Esophagus (tissue), 2 donors: ENCODE data around the gene RCC1. TPM values are rescaled to one million over a fixed set of nuclear protein-coding genes. Genes with fewer than 3 reads are reported as not detected.
"Not testable (repeated sequence)": the region's sequence is repeated elsewhere in the genome, so short reads cannot be mapped to it uniquely, and the experiment has no call there.

Experiments used
- H3K27ac ChIP-seq, 2 donors: one replicate each; pipeline ENCODE4 v1.5.1; 2013; ENCODE audit warnings: low read depth in 2 of 2, mild to moderate bottlenecking in 2 of 2, inconsistent platforms in 1 of 2, low read length in 1 of 2, moderate library complexity in 1 of 2
- H3K27me3 ChIP-seq, 2 donors: one replicate each; pipeline ENCODE4 v1.6.1; 2013; ENCODE audit warnings: low read length in 2 of 2, control low read depth in 1 of 2, mild to moderate bottlenecking in 1 of 2; ENCODE audit not compliant: insufficient read depth in 2 of 2, control insufficient read depth in 1 of 2
- H3K36me3 ChIP-seq, 2 donors: one replicate each; pipeline ENCODE4 v1.6.1; 2013; ENCODE audit warnings: low read length in 1 of 2; ENCODE audit not compliant: control insufficient read depth in 2 of 2, insufficient read depth in 2 of 2
- H3K4me1 ChIP-seq, 2 donors: one replicate each; pipeline ENCODE4 v1.6.1; 2013; ENCODE audit warnings: low read length in 1 of 2; ENCODE audit not compliant: control insufficient read depth in 2 of 2, insufficient read depth in 2 of 2
- H3K4me3 ChIP-seq, 2 donors: one replicate each; pipeline ENCODE4 v1.5.1; 2013; ENCODE audit warnings: low read length in 2 of 2, mild to moderate bottlenecking in 2 of 2, low read depth in 1 of 2, moderate library complexity in 1 of 2
- H3K9me3 ChIP-seq, 2 donors: one replicate each; pipeline ENCODE4 v1.6.1; 2013; ENCODE audit warnings: mild to moderate bottlenecking in 2 of 2, low read depth in 1 of 2, low read length in 1 of 2, moderate library complexity in 1 of 2; ENCODE audit not compliant: control insufficient read depth in 2 of 2, insufficient read depth in 1 of 2
- WGBS, 2 donors: extraction: QIAGEN DNeasy Blood & Tissue Kit; methylation state at CpG; one replicate each; pipeline ENCODE4 v1.1.7; 2013; 5-methylcytosine and 5-hydroxymethylcytosine counted together
- polyA plus RNA-seq, 2 donors: library from polyadenylated mRNA; stranded (reverse); fragments of 200-250 nt; gene quantifications; one replicate each; pipeline ENCODE4 v1.2.3, GENCODE V29; 2013
- donor health status: healthy with polysubstance abuse.
- donor health status: Bipolar disorder and iron deficiency.

The RCC1 gene, protein sequence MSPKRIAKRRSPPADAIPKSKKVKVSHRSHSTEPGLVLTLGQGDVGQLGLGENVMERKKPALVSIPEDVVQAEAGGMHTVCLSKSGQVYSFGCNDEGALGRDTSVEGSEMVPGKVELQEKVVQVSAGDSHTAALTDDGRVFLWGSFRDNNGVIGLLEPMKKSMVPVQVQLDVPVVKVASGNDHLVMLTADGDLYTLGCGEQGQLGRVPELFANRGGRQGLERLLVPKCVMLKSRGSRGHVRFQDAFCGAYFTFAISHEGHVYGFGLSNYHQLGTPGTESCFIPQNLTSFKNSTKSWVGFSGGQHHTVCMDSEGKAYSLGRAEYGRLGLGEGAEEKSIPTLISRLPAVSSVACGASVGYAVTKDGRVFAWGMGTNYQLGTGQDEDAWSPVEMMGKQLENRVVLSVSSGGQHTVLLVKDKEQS
- polyA plus RNA-seq: 10 to 100 TPM; 32.5 to 46.4 TPM

DNA sequence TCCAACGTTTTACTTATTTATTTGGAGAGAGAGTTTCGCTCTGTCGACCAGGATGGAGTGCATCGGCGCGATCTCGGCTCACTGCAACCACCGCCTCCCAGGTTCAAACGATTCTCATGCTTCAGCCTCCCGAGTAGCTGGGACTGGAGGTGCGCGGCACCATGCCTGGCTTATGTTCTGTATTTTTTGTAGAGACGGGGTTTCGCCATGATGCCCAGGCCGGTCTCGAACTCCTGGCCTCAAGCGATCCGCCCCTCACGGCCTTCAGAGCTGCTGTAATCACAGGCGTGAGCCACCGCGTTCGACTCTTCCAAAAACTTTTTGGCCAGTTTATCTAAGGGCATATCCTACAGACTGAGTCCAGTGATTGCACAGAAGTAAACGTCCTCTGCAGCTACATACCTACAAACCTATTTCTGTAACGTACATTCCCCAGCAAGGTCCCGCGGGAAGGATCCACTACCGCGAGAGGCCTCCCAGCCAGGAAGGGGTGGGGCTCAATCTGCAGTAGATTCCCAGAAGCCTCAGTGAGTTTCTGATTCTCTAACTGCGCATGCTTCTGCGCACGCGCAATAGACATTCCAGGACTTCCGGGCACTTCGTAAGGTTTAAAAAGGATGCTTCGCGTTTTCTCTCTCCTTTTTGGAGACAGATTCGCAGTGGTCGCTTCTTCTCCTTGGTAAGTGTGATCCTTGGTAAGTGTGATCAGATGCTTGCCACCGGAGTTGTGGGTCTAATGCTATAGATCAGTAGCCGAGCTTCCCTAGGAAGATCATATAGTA, at the start of gene RCC1:
TSS of gene RCC1 (plus strand) at position 638 of the 782 bp plus-strand sequence. CDS start 23,824 bp downstream, outside the sequence.
- 2% methylated on average over 41 of the region's 41 CpGs for WGBS, 2 donors
- peak within 1 kb of the TSS; percentile 86 to 89 for H3K27ac ChIP-seq
- no peaks in the 10 kb centered on the region for H3K9me3 ChIP-seq
- H3K4me3 ChIP-seq: peak within 1 kb of the TSS; percentile 78 to 96
- H3K36me3 ChIP-seq: peaks cover 8 to 14% of the 10 kb centered on the region in 2 donors
- H3K4me1 ChIP-seq: peaks cover 0 to 5% of the 10 kb centered on the region in 2 donors
- no peaks in the 10 kb centered on the region for H3K27me3 ChIP-seq

DNA sequence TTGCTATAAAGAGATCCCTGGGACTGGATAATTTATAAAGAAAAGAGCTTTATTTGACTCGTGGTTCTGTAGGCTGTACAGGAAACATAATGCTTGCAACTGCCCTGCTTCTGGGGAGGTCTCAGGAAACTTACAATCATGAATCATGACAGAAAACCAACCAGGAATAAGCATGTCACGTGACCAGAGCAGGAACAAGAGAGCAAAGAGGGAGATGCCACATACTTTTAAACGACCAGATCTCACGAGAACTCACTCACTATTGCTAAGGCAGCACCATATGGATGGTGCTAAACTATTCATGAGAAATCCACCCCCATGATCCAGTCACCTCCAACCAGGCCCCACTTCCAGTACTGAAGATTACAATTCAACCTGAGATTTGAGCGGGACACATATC, 49.8 kb upstream of the RCC1 start:
- Histone ChIP-seq H3K4me3 (no peak overlapping the region), H3K27ac (no peak overlapping the region), H3K27me3 (no peaks in the 10 kb centered on the region), H3K36me3 (peaks cover 0 to 4% of the 10 kb centered on the region in 2 donors), H3K4me1 (no peaks in the 10 kb centered on the region), H3K9me3 (no peaks in the 10 kb centered on the region)
- 64 to 69% methylated on average over 5 of the region's 5 CpGs for WGBS, 2 donors

GRCh38 chr1:28457678-28458077, 48.2 kb upstream of the RCC1 start:
- H3K27me3 ChIP-seq: no peaks in the 10 kb centered on the region
- no peak overlapping the region for H3K4me3 ChIP-seq
- H3K9me3 ChIP-seq: no peaks in the 10 kb centered on the region
- peaks cover 0 to 4% of the 10 kb centered on the region in 2 donors for H3K36me3 ChIP-seq
- H3K27ac ChIP-seq: peak overlapping the region in 1 of 2 donors; percentile 15
- WGBS, 2 donors: 85 to 90% methylated on average over 1 of the region's 1 CpG
- no peaks in the 10 kb centered on the region for H3K4me1 ChIP-seq

- H3K27me3 ChIP-seq: no peaks in the 10 kb centered on the region
- peak overlapping the region; percentile 16 to 51 for H3K27ac ChIP-seq
- 80 to 84% methylated on average over 7 of the region's 7 CpGs for WGBS, 2 donors
- H3K4me3 ChIP-seq: no peak overlapping the region
- no peaks in the 10 kb centered on the region for H3K4me1 ChIP-seq
- H3K9me3 ChIP-seq: no peaks in the 10 kb centered on the region
- H3K36me3 ChIP-seq: peaks cover 0 to 4% of the 10 kb centered on the region in 2 donors
These were observed 47.3 kb upstream of the RCC1 start for GRCh38 chr1:28458237-28459228.

- H3K4me3 ChIP-seq: no peak overlapping the region
- no peaks in the 10 kb centered on the region for H3K27me3 ChIP-seq
- WGBS, 2 donors: 84 to 93% methylated on average over 3 of the region's 3 CpGs
- no peaks in the 10 kb centered on the region for H3K4me1 ChIP-seq
- peaks cover 0 to 15% of the 10 kb centered on the region in 2 donors for H3K36me3 ChIP-seq
- no peaks in the 10 kb centered on the region for H3K9me3 ChIP-seq
- no peak overlapping the region for H3K27ac ChIP-seq
These were observed 39.5 kb upstream of the RCC1 start for GRCh38 chr1:28466226-28466778.

DNA sequence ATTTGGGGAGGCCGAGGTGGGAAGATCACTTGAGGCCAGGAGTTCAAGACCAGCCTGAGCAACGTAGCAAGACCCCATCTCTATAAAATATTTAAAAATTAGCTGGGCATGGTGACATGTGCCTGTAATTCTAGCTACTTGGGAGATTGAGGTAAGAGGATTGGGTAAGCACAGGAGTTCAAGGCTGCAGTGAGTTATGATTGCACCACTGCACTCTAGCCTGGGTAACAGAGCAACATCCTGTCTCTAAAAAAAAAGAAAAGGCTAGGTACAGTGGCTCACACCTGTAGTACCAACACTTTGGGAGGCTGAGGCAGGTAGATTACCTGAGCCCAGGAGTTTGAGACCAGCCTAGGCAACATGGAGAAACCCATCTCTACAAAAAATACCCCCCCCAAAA, 35.7 kb upstream of the RCC1 start:
- Histone ChIP-seq H3K9me3 (no peaks in the 10 kb centered on the region), H3K27ac (no peak overlapping the region), H3K4me3 (no peak overlapping the region), H3K27me3 (no peaks in the 10 kb centered on the region), H3K36me3 (peaks cover 0 to 16% of the 10 kb centered on the region in 2 donors), H3K4me1 (no peaks in the 10 kb centered on the region)
- 66 to 99% methylated on average over 2 of the region's 2 CpGs for WGBS, 2 donors

DNA sequence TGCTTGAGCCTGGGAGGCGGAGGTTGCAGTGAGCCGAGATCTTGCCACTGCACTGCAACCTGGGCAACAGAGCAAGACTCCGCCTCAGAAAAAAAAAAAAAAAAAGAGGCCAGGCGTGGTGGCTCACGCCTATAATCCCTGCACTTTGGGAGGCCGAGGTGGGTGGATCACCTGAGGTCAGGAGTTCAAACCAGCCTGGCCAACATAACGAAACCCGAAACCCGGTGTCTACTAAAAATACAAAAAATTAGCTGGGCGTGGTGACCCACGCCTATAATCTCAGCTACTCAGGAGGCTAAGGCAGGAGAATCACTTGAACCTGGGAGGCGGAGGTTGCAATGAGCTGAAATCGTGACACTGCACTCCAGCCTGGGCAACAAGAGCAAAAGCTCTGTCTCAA, 26.3 kb upstream of the RCC1 start:
- not testable (repeated sequence) for H3K27me3 ChIP-seq, H3K4me1 ChIP-seq, H3K4me3 ChIP-seq, H3K9me3 ChIP-seq, H3K27ac ChIP-seq
- 81 to 82% methylated on average over 13 of the region's 13 CpGs for WGBS, 2 donors
- peaks cover 10 to 14% of the 10 kb centered on the region in 2 donors for H3K36me3 ChIP-seq

GRCh38 chr1:28480308-28480707, 25.5 kb upstream of the RCC1 start:
- Histone ChIP-seq H3K9me3 (no peaks in the 10 kb centered on the region), H3K27me3 (no peaks in the 10 kb centered on the region), H3K36me3 (peaks cover 10 to 12% of the 10 kb centered on the region in 2 donors), H3K4me1 (no peaks in the 10 kb centered on the region), H3K27ac (no peak overlapping the region), H3K4me3 (no peak overlapping the region)
- WGBS, 2 donors: 81 to 91% methylated on average over 5 of the region's 5 CpGs

GRCh38 chr1:28482138-28482537, 23.7 kb upstream of the RCC1 start:
- H3K9me3 ChIP-seq: no peaks in the 10 kb centered on the region
- H3K36me3 ChIP-seq: peaks cover 10 to 14% of the 10 kb centered on the region in 2 donors
- no peaks in the 10 kb centered on the region for H3K4me1 ChIP-seq
- H3K27ac ChIP-seq: peak overlapping the region; percentile 26 to 33
- 51 to 60% methylated on average over 3 of the region's 3 CpGs for WGBS, 2 donors
- no peak overlapping the region for H3K4me3 ChIP-seq
- H3K27me3 ChIP-seq: no peaks in the 10 kb centered on the region
